K562 (cell line): Measurements from ENCODE around the gene GNG3. TPM values are rescaled to one million over a fixed set of nuclear protein-coding genes. Genes with fewer than 3 reads are reported as not detected.

Experiments used
- CREB3 ChIP-seq: fragments of 450-650 bp; conservative IDR thresholded peaks from 2 replicates; pipeline ENCODE4 v1.6.1; 2016; ENCODE audit warnings: missing genetic modification characterization, low read depth, mild to moderate bottlenecking, missing compliant biosample characterization, moderate library complexity
- DACH1 ChIP-seq: fragments of 450-650 bp; IDR thresholded peaks from 2 replicates; pipeline ENCODE4 v1.6.1; 2018; ENCODE audit not compliant: partially characterized antibody
- DIDO1 ChIP-seq: fragments of 450-650 bp; IDR thresholded peaks from 2 replicates; pipeline ENCODE4 v1.6.1; 2016; ENCODE audit warnings: low read depth, missing biosample characterization, missing genetic modification characterization
- PRMT5 ChIP-seq: sonication (generic); formaldehyde crosslinking; IDR thresholded peaks from 2 replicates; pipeline ENCODE4 v1.5.0; 2020; ENCODE audit warnings: missing genetic modification reagents
- ZC3H4 ChIP-seq: sonication (generic); formaldehyde crosslinking; IDR thresholded peaks from 2 replicates; pipeline ENCODE4 v1.9.0; 2021; ENCODE audit warnings: missing genetic modification reagents, borderline replicate concordance
- ZNF12 ChIP-seq: sonication (generic); formaldehyde crosslinking; IDR thresholded peaks from 2 replicates; pipeline ENCODE4 v1.4.0; 2020; ENCODE audit warnings: mild to moderate bottlenecking, missing genetic modification reagents
- ZNF140 ChIP-seq: fragments of 250-450 bp; sonication (Bioruptor Pico); IDR thresholded peaks from 2 replicates; pipeline ENCODE4 v1.8.0; 2021; ENCODE audit warnings: moderate library complexity, mild to moderate bottlenecking, inconsistent platforms
- polyA plus RNA-seq, 8 experiments: library from polyadenylated mRNA; depleted of rRNA in 4 of 8; stranded (reverse) in 5 of 8; unstranded in 3 of 8; fragments of >200 nt; fragmentation: Nextera tagmentation in 2 of 8; fragmentation: Illumina TruSeq in 1 of 8; extraction: Ambion mirVana in 2 of 8; extraction: Trizol in 1 of 8; gene quantifications; 2 replicates each; pipeline versions ENCODE4 v1.2.1 to v1.2.3, GENCODE V29; 2011 to 2014; ENCODE audit warnings: inconsistent platforms in 1 of 8, missing spikeins in 1 of 8
- total RNA-seq, 7 experiments: library from RNA; depleted of rRNA in 6 of 7; stranded (reverse); fragments of >200 nt in 6 of 7; fragmentation: Illumina TruSeq in 2 of 7; extraction: Trizol in 2 of 7; gene quantifications; 2 replicates each; pipeline versions ENCODE4 v1.2.1 to v1.2.3, GENCODE V29; 2011 to 2021; ENCODE audit warnings: low replicate concordance in 1 of 7
- TF ChIP-seq, protein P1 (sequence below): sonication (generic); formaldehyde crosslinking; IDR thresholded peaks from 2 replicates; pipeline ENCODE4 v1.8.0; 2023; ENCODE audit warnings: missing genetic modification reagents, mild to moderate bottlenecking, borderline replicate concordance
- TF ChIP-seq, protein P2 (sequence below): fragments of 450-650 bp; IDR thresholded peaks from 2 replicates; pipeline ENCODE4 v1.6.1; 2016; ENCODE audit warnings: low read depth
- TF ChIP-seq, protein P3 (sequence below), 3 experiments: fragments of 200-800 bp in 1 of 3; sonication (Bioruptor generic) in 1 of 3; sonication (generic) in 1 of 3; formaldehyde crosslinking in 1 of 3; IDR thresholded peaks; 2 replicates each; pipeline versions ENCODE4 v1.6.1 to v1.8.0; 2016 to 2022; ENCODE audit warnings: mild to moderate bottlenecking in 2 of 3, missing compliant biosample characterization in 2 of 3, missing genetic modification characterization in 2 of 3, missing genetic modification reagents in 1 of 3

The GNG3 gene
- total and polyA plus RNA-seq, 9 of the 15 experiments (the other 6 are each of a cell fraction or from before 2014, with no cell fraction given): 0.07 TPM; not detected in 8

GRCh38 chr11:62671608-62672389, 35.7 kb upstream of the GNG3 start, which contains the start of the genes LBHD1 and UQCC3 (continued):
- TF ChIP-seq, protein P1, sequence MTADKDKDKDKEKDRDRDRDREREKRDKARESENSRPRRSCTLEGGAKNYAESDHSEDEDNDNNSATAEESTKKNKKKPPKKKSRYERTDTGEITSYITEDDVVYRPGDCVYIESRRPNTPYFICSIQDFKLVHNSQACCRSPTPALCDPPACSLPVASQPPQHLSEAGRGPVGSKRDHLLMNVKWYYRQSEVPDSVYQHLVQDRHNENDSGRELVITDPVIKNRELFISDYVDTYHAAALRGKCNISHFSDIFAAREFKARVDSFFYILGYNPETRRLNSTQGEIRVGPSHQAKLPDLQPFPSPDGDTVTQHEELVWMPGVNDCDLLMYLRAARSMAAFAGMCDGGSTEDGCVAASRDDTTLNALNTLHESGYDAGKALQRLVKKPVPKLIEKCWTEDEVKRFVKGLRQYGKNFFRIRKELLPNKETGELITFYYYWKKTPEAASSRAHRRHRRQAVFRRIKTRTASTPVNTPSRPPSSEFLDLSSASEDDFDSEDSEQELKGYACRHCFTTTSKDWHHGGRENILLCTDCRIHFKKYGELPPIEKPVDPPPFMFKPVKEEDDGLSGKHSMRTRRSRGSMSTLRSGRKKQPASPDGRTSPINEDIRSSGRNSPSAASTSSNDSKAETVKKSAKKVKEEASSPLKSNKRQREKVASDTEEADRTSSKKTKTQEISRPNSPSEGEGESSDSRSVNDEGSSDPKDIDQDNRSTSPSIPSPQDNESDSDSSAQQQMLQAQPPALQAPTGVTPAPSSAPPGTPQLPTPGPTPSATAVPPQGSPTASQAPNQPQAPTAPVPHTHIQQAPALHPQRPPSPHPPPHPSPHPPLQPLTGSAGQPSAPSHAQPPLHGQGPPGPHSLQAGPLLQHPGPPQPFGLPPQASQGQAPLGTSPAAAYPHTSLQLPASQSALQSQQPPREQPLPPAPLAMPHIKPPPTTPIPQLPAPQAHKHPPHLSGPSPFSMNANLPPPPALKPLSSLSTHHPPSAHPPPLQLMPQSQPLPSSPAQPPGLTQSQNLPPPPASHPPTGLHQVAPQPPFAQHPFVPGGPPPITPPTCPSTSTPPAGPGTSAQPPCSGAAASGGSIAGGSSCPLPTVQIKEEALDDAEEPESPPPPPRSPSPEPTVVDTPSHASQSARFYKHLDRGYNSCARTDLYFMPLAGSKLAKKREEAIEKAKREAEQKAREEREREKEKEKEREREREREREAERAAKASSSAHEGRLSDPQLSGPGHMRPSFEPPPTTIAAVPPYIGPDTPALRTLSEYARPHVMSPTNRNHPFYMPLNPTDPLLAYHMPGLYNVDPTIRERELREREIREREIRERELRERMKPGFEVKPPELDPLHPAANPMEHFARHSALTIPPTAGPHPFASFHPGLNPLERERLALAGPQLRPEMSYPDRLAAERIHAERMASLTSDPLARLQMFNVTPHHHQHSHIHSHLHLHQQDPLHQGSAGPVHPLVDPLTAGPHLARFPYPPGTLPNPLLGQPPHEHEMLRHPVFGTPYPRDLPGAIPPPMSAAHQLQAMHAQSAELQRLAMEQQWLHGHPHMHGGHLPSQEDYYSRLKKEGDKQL (CRISPR knock-in tag): no peak
- TF ChIP-seq PRMT5 (CRISPR knock-in tag): no peak
- TF ChIP-seq, protein P2, sequence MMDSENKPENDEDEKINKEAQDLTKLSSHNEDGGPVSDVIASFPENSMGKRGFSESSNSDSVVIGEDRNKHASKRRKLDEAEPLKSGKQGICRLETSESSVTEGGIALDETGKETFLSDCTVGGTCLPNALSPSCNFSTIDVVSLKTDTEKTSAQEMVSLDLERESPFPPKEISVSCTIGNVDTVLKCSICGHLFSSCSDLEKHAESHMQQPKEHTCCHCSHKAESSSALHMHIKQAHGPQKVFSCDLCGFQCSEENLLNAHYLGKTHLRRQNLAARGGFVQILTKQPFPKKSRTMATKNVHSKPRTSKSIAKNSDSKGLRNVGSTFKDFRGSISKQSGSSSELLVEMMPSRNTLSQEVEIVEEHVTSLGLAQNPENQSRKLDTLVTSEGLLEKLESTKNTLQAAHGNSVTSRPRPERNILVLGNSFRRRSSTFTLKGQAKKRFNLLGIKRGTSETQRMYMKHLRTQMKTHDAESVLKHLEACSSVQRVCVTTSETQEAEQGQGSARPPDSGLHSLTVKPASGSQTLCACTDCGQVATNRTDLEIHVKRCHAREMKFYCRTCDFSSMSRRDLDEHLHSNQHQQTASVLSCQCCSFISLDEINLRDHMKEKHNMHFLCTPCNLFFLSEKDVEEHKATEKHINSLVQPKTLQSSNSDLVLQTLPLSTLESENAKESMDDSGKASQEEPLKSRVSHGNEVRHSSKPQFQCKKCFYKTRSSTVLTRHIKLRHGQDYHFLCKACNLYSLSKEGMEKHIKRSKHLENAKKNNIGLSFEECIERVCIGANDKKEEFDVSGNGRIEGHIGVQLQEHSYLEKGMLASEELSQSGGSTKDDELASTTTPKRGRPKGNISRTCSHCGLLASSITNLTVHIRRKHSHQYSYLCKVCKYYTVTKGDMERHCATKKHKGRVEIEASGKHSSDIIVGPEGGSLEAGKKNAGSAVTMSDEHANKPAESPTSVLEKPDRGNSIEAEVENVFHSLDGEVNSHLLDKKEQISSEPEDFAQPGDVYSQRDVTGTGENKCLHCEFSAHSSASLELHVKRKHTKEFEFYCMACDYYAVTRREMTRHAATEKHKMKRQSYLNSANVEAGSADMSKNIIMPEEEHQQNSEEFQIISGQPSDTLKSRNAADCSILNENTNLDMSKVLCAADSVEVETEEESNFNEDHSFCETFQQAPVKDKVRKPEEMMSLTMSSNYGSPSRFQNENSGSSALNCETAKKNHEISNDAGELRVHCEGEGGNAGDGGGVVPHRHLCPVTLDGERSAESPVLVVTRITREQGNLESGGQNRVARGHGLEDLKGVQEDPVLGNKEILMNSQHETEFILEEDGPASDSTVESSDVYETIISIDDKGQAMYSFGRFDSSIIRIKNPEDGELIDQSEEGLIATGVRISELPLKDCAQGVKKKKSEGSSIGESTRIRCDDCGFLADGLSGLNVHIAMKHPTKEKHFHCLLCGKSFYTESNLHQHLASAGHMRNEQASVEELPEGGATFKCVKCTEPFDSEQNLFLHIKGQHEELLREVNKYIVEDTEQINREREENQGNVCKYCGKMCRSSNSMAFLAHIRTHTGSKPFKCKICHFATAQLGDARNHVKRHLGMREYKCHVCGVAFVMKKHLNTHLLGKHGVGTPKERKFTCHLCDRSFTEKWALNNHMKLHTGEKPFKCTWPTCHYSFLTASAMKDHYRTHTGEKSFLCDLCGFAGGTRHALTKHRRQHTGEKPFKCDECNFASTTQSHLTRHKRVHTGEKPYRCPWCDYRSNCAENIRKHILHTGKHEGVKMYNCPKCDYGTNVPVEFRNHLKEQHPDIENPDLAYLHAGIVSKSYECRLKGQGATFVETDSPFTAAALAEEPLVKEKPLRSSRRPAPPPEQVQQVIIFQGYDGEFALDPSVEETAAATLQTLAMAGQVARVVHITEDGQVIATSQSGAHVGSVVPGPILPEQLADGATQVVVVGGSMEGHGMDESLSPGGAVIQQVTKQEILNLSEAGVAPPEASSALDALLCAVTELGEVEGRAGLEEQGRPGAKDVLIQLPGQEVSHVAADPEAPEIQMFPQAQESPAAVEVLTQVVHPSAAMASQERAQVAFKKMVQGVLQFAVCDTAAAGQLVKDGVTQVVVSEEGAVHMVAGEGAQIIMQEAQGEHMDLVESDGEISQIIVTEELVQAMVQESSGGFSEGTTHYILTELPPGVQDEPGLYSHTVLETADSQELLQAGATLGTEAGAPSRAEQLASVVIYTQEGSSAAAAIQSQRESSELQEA: no peak
- no peak for TF ChIP-seq ZNF140
- no peak for TF ChIP-seq DACH1
- TF ChIP-seq ZNF12 (CRISPR knock-in tag): no peak
- TF ChIP-seq CREB3: no peak
- TF ChIP-seq DIDO1 (tag): peak; percentile 75; the same call in 1 of the 2 replicates
- TF ChIP-seq, protein P3, sequence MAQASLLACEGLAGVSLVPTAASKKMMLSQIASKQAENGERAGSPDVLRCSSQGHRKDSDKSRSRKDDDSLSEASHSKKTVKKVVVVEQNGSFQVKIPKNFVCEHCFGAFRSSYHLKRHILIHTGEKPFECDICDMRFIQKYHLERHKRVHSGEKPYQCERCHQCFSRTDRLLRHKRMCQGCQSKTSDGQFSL (CRISPR knock-in tag; IDR thresholded peaks at IDR 0.05): no peak
- TF ChIP-seq, protein P3 (tag; IDR thresholded peaks at IDR 0.05): no peak
- TF ChIP-seq ZC3H4 (CRISPR knock-in tag): 0 out of 2 replicates have a peak, but pooled peaks have one; percentile 69
